Urinary bladder (tissue), 4 donors: ENCODE measurements around the gene RAPGEF5. TPM values are rescaled to one million over a fixed set of nuclear protein-coding genes. Genes with fewer than 3 reads are reported as not detected.

Source experiments
- DNase-seq: peaks from one replicate; pipeline ENCODE4 v3.0.0-alpha.2; 2015; ENCODE audit errors: extremely low spot score
- H3K27ac ChIP-seq: one replicate; pipeline ENCODE4 v1.5.1; 2013; ENCODE audit warnings: low read depth, mild to moderate bottlenecking, moderate library complexity
- H3K36me3 ChIP-seq: one replicate; pipeline ENCODE4 v1.6.1; 2013; ENCODE audit warnings: mild to moderate bottlenecking, moderate library complexity; ENCODE audit not compliant: insufficient read depth
- H3K4me1 ChIP-seq: one replicate; pipeline ENCODE4 v1.6.1; 2013; ENCODE audit warnings: mild to moderate bottlenecking, moderate library complexity; ENCODE audit not compliant: insufficient read depth
- H3K4me3 ChIP-seq: one replicate; pipeline ENCODE4 v1.5.1; 2013; ENCODE audit warnings: low read depth, low read length
- WGBS: extraction: QIAGEN DNeasy Blood & Tissue Kit; methylation state at CpG from one replicate; pipeline ENCODE4 v1.1.7; 2013; 5-methylcytosine and 5-hydroxymethylcytosine counted together
- polyA plus RNA-seq: library from polyadenylated mRNA; stranded (reverse); fragments of 200-250 nt; gene quantifications from one replicate; pipeline ENCODE4 v1.2.3, GENCODE V29; 2013
- total RNA-seq: library from RNA; depleted of rRNA; stranded (reverse); fragments of >200 nt; gene quantifications from one replicate; pipeline ENCODE4 v1.2.3, GENCODE V29; 2014
- donor health status: healthy with polysubstance abuse.
- donor health status: healthy.

RAPGEF5 gene
- total and polyA plus RNA-seq, 2 donors, result 12.6 to 99.1 TPM

- 84% methylated on average over 4 of the region's 4 CpGs for WGBS
- no peak overlapping the region for H3K27ac ChIP-seq
- no peaks in the 10 kb centered on the region for H3K36me3 ChIP-seq
- H3K4me1 ChIP-seq, result no peaks in the 10 kb centered on the region
- H3K4me3 ChIP-seq, result no peak overlapping the region
- DNase-seq, result no peak
Observed at GRCh38 chr7:22200238-22200637, 156.7 kb downstream of the RAPGEF5 start.

GRCh38 chr7:22197376-22197775 lies 159.6 kb downstream of the RAPGEF5 start:
- Histone ChIP-seq H3K4me1 (no peaks in the 10 kb centered on the region), H3K4me3 (no peak overlapping the region), H3K27ac (no peak overlapping the region), H3K36me3 (no peaks in the 10 kb centered on the region)
- no peak for DNase-seq
- 95% methylated on average over 3 of the region's 3 CpGs for WGBS

- 88% methylated on average over 6 of the region's 6 CpGs for WGBS
- Histone ChIP-seq H3K4me1 (no peaks in the 10 kb centered on the region), H3K4me3 (no peak overlapping the region), H3K36me3 (no peaks in the 10 kb centered on the region), H3K27ac (no peak overlapping the region)
- no peak for DNase-seq
Observed at GRCh38 chr7:22196429-22196828, 160.5 kb downstream of the RAPGEF5 start.

GRCh38 chr7:22195397-22196172 lies 161.4 kb downstream of the RAPGEF5 start:
- DNase-seq, result no peak
- Histone ChIP-seq H3K36me3 (no peaks in the 10 kb centered on the region), H3K27ac (no peak overlapping the region), H3K4me1 (no peaks in the 10 kb centered on the region), H3K4me3 (no peak overlapping the region)
- WGBS, result 86% methylated on average over 9 of the region's 9 CpGs

- WGBS, result 87% methylated on average over 10 of the region's 10 CpGs
- no peak overlapping the region for H3K4me3 ChIP-seq
- H3K27ac ChIP-seq, result no peak overlapping the region
- no peaks in the 10 kb centered on the region for H3K36me3 ChIP-seq
- no peak for DNase-seq
- no peaks in the 10 kb centered on the region for H3K4me1 ChIP-seq
Observed at GRCh38 chr7:22194658-22195273, 162.2 kb downstream of the RAPGEF5 start.

GRCh38 chr7:22193450-22193983 lies 163.4 kb downstream of the RAPGEF5 start:
- Histone ChIP-seq H3K27ac (no peak overlapping the region), H3K36me3 (no peaks in the 10 kb centered on the region), H3K4me3 (no peak overlapping the region), H3K4me1 (no peaks in the 10 kb centered on the region)
- 20% methylated on average over 21 of the region's 21 CpGs for WGBS
- DNase-seq, result peak; percentile 26

- H3K27ac ChIP-seq, result no peak overlapping the region
- DNase-seq, result no peak
- H3K4me3 ChIP-seq, result no peak overlapping the region
- H3K4me1 ChIP-seq, result no peaks in the 10 kb centered on the region
- H3K36me3 ChIP-seq, result no peaks in the 10 kb centered on the region
- 63% methylated on average over 3 of the region's 3 CpGs for WGBS
Observed at GRCh38 chr7:22192801-22193200, 164.2 kb downstream of the RAPGEF5 start.

GRCh38 chr7:22190736-22191135 lies 166.2 kb downstream of the RAPGEF5 start:
- Histone ChIP-seq H3K4me3 (no peak overlapping the region), H3K4me1 (no peaks in the 10 kb centered on the region), H3K27ac (no peak overlapping the region), H3K36me3 (no peaks in the 10 kb centered on the region)
- DNase-seq, result no peak
- WGBS, result 82% methylated on average over 8 of the region's 8 CpGs

GRCh38 chr7:22189741-22190140 lies 167.2 kb downstream of the RAPGEF5 start:
- DNase-seq, result no peak
- H3K4me1 ChIP-seq, result no peaks in the 10 kb centered on the region
- no peak overlapping the region for H3K4me3 ChIP-seq
- H3K27ac ChIP-seq, result no peak overlapping the region
- WGBS, result 74% methylated on average over 6 of the region's 6 CpGs
- no peaks in the 10 kb centered on the region for H3K36me3 ChIP-seq

GRCh38 chr7:22189230-22189629 lies 167.7 kb downstream of the RAPGEF5 start:
- H3K4me1 ChIP-seq, result no peaks in the 10 kb centered on the region
- no peak overlapping the region for H3K27ac ChIP-seq
- no peak overlapping the region for H3K4me3 ChIP-seq
- no peaks in the 10 kb centered on the region for H3K36me3 ChIP-seq
- WGBS, result 89% methylated on average over 3 of the region's 3 CpGs
- no peak for DNase-seq

GRCh38 chr7:22187691-22188348 lies 169.1 kb downstream of the RAPGEF5 start:
- H3K4me3 ChIP-seq, result no peak overlapping the region
- 84% methylated on average over 6 of the region's 6 CpGs for WGBS
- H3K4me1 ChIP-seq, result no peaks in the 10 kb centered on the region
- no peaks in the 10 kb centered on the region for H3K36me3 ChIP-seq
- no peak for DNase-seq
- H3K27ac ChIP-seq, result no peak overlapping the region

- 84% methylated on average over 1 of the region's 1 CpG for WGBS
- Histone ChIP-seq H3K4me1 (no peaks in the 10 kb centered on the region), H3K4me3 (no peak overlapping the region), H3K36me3 (no peaks in the 10 kb centered on the region), H3K27ac (no peak overlapping the region)
- no peak for DNase-seq
Observed at GRCh38 chr7:22185559-22185958, 171.4 kb downstream of the RAPGEF5 start.

GRCh38 chr7:22184549-22185199 lies 172.3 kb downstream of the RAPGEF5 start:
- Histone ChIP-seq H3K36me3 (no peaks in the 10 kb centered on the region), H3K27ac (no peak overlapping the region), H3K4me1 (no peaks in the 10 kb centered on the region), H3K4me3 (no peak overlapping the region)
- 86% methylated on average over 5 of the region's 5 CpGs for WGBS
- DNase-seq, result no peak
